Measurements from ENCODE around the gene CNTN4. TPM values are rescaled to one million over a fixed set of nuclear protein-coding genes. Genes with fewer than 3 reads are reported as not detected.

Gene CNTN4
- total RNA-seq, 1 donor from 2014 or later, result 23.0 TPM

DNA sequence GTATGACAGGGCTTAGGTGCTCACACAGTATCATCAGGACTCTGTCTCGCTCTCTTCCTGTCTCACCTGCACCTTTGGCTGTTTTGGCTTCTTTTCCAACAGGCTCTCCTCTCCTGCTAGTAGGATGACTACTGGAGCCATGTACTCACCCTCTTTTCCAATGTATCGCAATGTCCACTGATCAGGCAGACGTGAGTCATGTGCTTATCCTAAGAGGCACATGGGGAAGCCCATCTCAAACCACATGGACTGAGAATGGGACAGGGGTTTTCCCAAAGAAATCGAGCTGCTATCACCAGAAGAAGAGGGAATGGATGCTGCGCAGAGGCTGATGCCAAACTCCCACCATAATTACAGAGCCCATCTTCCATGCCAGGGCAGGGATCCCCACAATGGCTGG, 830.9 kb downstream of the CNTN4 start:
- no peak for DNase-seq
- peaks cover 2% of the 10 kb centered on the region for H3K27me3 Mint-ChIP-seq (ENCODE audit: unreplicated experiment)
- no peak overlapping the region for H3K27ac Mint-ChIP-seq (ENCODE audit: unreplicated experiment)
- H3K36me3 Mint-ChIP-seq (ENCODE audit: unreplicated experiment), result peaks cover 9% of the 10 kb centered on the region
- H3K4me3 Mint-ChIP-seq (ENCODE audit: unreplicated experiment), result no peak overlapping the region
- TF ChIP-seq, protein P1, sequence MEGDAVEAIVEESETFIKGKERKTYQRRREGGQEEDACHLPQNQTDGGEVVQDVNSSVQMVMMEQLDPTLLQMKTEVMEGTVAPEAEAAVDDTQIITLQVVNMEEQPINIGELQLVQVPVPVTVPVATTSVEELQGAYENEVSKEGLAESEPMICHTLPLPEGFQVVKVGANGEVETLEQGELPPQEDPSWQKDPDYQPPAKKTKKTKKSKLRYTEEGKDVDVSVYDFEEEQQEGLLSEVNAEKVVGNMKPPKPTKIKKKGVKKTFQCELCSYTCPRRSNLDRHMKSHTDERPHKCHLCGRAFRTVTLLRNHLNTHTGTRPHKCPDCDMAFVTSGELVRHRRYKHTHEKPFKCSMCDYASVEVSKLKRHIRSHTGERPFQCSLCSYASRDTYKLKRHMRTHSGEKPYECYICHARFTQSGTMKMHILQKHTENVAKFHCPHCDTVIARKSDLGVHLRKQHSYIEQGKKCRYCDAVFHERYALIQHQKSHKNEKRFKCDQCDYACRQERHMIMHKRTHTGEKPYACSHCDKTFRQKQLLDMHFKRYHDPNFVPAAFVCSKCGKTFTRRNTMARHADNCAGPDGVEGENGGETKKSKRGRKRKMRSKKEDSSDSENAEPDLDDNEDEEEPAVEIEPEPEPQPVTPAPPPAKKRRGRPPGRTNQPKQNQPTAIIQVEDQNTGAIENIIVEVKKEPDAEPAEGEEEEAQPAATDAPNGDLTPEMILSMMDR (IDR thresholded peaks at IDR 0.05; ENCODE audit: partially characterized antibody, unreplicated experiment), result no peak
- peaks cover 6% of the 10 kb centered on the region for H3K9me3 Mint-ChIP-seq (ENCODE audit: unreplicated experiment)
- peaks cover 3% of the 10 kb centered on the region for H3K4me1 Mint-ChIP-seq (ENCODE audit: low read depth, unreplicated experiment)

DNA sequence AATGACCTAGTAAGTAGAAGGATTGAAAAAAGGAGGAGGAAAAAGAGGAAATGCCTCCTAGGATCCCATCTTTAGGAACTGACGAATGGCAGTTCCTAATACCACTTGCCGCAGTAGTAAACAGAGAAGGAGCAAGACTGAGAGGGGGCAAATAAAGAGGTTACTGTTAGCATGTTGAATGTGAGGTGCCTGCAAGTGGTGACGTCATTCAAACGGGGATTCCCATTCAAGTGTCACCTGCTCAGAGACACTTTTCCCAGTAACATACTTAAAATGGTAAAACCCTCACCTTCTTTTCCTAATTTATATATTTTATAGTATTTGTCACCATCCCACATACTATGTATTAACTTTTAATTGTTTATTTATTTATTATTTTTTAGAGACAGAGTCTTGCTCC, 832.6 kb downstream of the CNTN4 start:
- Mint-ChIP-seq H3K4me3 (ENCODE audit: unreplicated experiment) (no peak overlapping the region), H3K9me3 (ENCODE audit: unreplicated experiment) (peaks cover 3% of the 10 kb centered on the region), H3K36me3 (ENCODE audit: unreplicated experiment) (peaks cover 9% of the 10 kb centered on the region), H3K4me1 (ENCODE audit: low read depth, unreplicated experiment) (no peaks in the 10 kb centered on the region), H3K27ac (ENCODE audit: unreplicated experiment) (no peak overlapping the region), H3K27me3 (ENCODE audit: unreplicated experiment) (peaks cover 2% of the 10 kb centered on the region)
- TF ChIP-seq, protein P1 (IDR thresholded peaks at IDR 0.05; ENCODE audit: partially characterized antibody, unreplicated experiment), result no peak
- DNase-seq, result no peak

DNA sequence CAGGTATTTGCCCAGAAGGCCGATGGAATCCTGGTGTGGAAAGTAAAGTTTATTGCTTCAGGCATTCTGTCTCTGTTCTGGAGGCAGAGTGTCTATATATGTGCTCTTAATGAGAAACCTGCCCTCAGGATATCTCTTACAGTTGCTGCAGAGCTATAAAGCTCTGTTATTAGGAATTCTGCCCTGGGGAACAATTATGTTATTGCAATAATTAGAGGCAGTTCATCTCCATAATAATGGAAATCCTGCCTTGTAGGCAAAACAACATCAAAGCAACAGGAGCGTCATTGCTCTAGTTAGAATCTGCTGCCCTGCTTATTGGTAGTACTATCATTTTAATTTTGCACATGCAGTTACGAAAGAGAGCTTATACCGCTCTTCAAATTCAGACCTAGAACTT, 835.9 kb downstream of the CNTN4 start:
- Mint-ChIP-seq H3K4me3 (ENCODE audit: unreplicated experiment) (no peak overlapping the region), H3K27ac (ENCODE audit: unreplicated experiment) (no peak overlapping the region), H3K4me1 (ENCODE audit: low read depth, unreplicated experiment) (no peaks in the 10 kb centered on the region), H3K9me3 (ENCODE audit: unreplicated experiment) (peaks cover 3% of the 10 kb centered on the region), H3K36me3 (ENCODE audit: unreplicated experiment) (peaks cover 9% of the 10 kb centered on the region), H3K27me3 (ENCODE audit: unreplicated experiment) (peaks cover 2% of the 10 kb centered on the region)
- TF ChIP-seq, protein P1 (IDR thresholded peaks at IDR 0.05; ENCODE audit: partially characterized antibody, unreplicated experiment), result no peak
- DNase-seq, result no peak

DNA sequence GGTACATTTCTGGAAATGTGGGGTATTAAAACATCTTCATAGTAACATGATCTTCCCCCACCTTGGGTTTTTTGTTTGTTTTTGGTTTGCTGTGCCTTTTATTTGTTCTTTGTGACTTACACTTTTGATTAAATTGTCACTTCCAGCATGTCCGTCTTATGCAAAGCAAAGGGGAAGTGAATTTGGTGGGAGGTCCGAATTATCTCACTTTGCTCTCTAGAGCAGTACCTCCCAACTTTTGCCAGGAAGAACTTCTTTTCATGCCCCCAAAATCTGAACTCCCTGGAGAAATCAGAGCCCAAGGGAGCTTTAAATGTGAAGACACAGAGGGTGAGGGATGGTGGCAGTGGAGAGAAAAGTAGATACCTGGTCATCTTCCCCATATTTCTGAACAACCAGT, 838.4 kb downstream of the CNTN4 start:
- Mint-ChIP-seq H3K4me3 (ENCODE audit: unreplicated experiment) (no peak overlapping the region), H3K27ac (ENCODE audit: unreplicated experiment) (no peak overlapping the region), H3K27me3 (ENCODE audit: unreplicated experiment) (no peaks in the 10 kb centered on the region), H3K9me3 (ENCODE audit: unreplicated experiment) (peaks cover 5% of the 10 kb centered on the region), H3K36me3 (ENCODE audit: unreplicated experiment) (peaks cover 4% of the 10 kb centered on the region), H3K4me1 (ENCODE audit: low read depth, unreplicated experiment) (no peaks in the 10 kb centered on the region)
- TF ChIP-seq, protein P1 (IDR thresholded peaks at IDR 0.05; ENCODE audit: partially characterized antibody, unreplicated experiment), result no peak
- DNase-seq, result no peak

DNA sequence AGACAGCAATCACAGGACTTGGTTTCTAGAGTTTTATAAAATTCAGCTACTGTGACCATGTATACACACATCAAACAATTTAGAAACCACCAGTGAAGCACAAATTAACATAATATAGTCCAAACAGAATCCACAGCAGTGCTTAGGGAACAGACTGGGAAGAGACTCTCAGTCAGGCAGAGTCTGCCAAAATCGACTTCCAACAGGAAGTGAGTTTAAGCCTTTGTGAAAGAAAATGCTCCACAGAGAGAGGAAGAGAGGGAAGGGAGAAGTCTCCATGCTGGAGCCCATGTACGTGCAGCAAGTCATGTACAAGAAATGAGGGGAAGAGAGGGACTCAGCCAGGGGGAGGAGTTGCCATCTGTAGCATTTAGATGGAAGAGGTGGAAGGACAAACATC, 838.9 kb downstream of the CNTN4 start:
- no peaks in the 10 kb centered on the region for H3K4me1 Mint-ChIP-seq (ENCODE audit: low read depth, unreplicated experiment)
- no peak for DNase-seq
- TF ChIP-seq, protein P1 (IDR thresholded peaks at IDR 0.05; ENCODE audit: partially characterized antibody, unreplicated experiment), result no peak
- peaks cover under 1% of the 10 kb centered on the region for H3K36me3 Mint-ChIP-seq (ENCODE audit: unreplicated experiment)
- H3K4me3 Mint-ChIP-seq (ENCODE audit: unreplicated experiment), result no peak overlapping the region
- H3K27me3 Mint-ChIP-seq (ENCODE audit: unreplicated experiment), result no peaks in the 10 kb centered on the region
- peaks cover 3% of the 10 kb centered on the region for H3K9me3 Mint-ChIP-seq (ENCODE audit: unreplicated experiment)
- no peak overlapping the region for H3K27ac Mint-ChIP-seq (ENCODE audit: unreplicated experiment)
